GM12892 (cell line): Measurements from ENCODE around the gene DNAJC3.
"Not testable (repeated sequence)": the region's sequence is repeated elsewhere in the genome, so short reads cannot be mapped to it uniquely, and the experiment has no call there.

Source experiments
- DNase-seq: peaks from one replicate; pipeline ENCODE4 v3.0.0; 2011; ENCODE audit not compliant: insufficient read length
- FAIRE-seq: peaks from 2 replicates; lab custom pipeline; 2011; peaks lifted over from hg19 to GRCh38; lab: Jason Lieb, UNC
- POLR2A ChIP-seq: IDR thresholded peaks from 2 replicates; pipeline ENCODE4 v1.6.1; 2011; ENCODE audit warnings: low read depth, low read length, control low read depth
- POLR2AphosphoS5 ChIP-seq: IDR thresholded peaks from 2 replicates; pipeline ENCODE4 v1.6.1; 2011; ENCODE audit warnings: low read depth, low read length, control low read depth
- TAF1 ChIP-seq: IDR thresholded peaks from 2 replicates; pipeline ENCODE4 v1.6.1; 2011; ENCODE audit warnings: low read depth, mild to moderate bottlenecking, control low read depth, low read length, borderline replicate concordance

Gene DNAJC3

GRCh38 chr13:95643936-95644598, 32.9 kb upstream of the DNAJC3 start:
- no peak for DNase-seq
- no peak for FAIRE-seq
- TF ChIP-seq POLR2AphosphoS5 (no peak), POLR2A (no peak), TAF1 (no peak)

- DNase-seq, result no peak
- FAIRE-seq, result no peak
Measured at GRCh38 chr13:95644601-95645052, 32.3 kb upstream of the DNAJC3 start, which contains the start of gene DZIP1. DZIP1 (minus strand) TSS chr13:95644706; CDS start chr13:95642029, 2,677 bp downstream.

DNA sequence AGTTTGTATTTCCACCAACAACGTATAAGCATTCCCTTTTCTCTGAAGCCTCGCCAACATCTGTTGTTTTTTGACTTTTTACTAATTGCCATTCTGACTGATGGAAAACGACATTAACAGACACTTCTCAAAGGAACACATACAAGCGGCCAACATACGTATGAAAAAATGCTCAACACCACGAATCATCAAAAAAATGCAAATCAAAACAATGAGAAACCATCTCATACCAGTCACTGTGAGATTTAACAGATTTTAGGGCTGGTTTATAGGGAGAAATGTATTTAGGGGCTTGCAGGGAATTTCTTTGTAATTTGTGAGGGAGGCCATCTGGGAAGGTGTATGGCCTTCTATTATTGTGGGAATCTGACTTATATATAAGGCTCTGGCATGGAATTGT, 29.6 kb upstream of the DNAJC3 start:
- DNase-seq, result no peak
- no peak for TF ChIP-seq POLR2A
- no peak for TF ChIP-seq POLR2AphosphoS5
- no peak for TF ChIP-seq TAF1
- FAIRE-seq, result no peak

More at GRCh38 chr13:95644601-95645052, 32.3 kb upstream of the DNAJC3 start, which contains the start of gene DZIP1:
- TF ChIP-seq TAF1 (no peak; the same call in 1 of the 2 replicates), POLR2A (peak; percentile 31; the same call in 1 of the 2 replicates)

GRCh38 chr13:95650696-95651095, 26.2 kb upstream of the DNAJC3 start:
- TF ChIP-seq POLR2AphosphoS5 (no peak), TAF1 (no peak), POLR2A (no peak)
- FAIRE-seq, result no peak

GRCh38 chr13:95652244-95652764, 24.6 kb upstream of the DNAJC3 start:
- FAIRE-seq, result peak; percentile 24
- no peak for DNase-seq
- TF ChIP-seq TAF1, result no peak
- TF ChIP-seq POLR2AphosphoS5, result no peak
- no peak for TF ChIP-seq POLR2A

More at GRCh38 chr13:95650696-95651095, 26.2 kb upstream of the DNAJC3 start:
- no peak for DNase-seq

- DNase-seq (no peak), FAIRE-seq (no peak)
- TF ChIP-seq POLR2A (no peak), TAF1 (no peak), POLR2AphosphoS5 (no peak)
Measured at GRCh38 chr13:95652821-95653220, 24.1 kb upstream of the DNAJC3 start.

- TF ChIP-seq POLR2A, result no peak
- TF ChIP-seq TAF1, result no peak
- TF ChIP-seq POLR2AphosphoS5, result no peak
- no peak for FAIRE-seq
- DNase-seq, result no peak
Measured at GRCh38 chr13:95656386-95657015, 20.4 kb upstream of the DNAJC3 start.

DNA sequence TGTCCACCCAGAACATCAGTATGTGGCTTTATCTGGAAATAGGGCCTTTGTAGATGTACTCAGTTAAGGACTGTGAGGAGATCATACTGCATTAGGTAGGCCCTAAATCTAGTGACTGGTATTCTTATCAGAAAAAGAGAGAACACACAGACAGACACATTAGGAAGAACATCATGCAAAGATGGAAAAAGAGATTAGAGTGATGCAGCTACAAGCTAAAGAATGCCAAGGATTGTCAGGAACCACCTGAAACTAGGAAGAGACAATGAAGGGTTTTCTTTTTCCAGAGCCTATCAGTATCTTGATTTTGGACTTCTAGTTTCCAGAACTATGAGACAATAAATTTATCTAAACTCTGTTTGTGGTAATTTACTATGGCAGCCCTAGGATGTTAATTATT, 17.4 kb upstream of the DNAJC3 start:
- DNase-seq (no peak), FAIRE-seq (peak; percentile 62)
- TF ChIP-seq TAF1 (no peak), POLR2A (no peak), POLR2AphosphoS5 (no peak)

- DNase-seq (no peak), FAIRE-seq (no peak)
- TF ChIP-seq POLR2AphosphoS5, result no peak
Measured at GRCh38 chr13:95660981-95661581, 15.9 kb upstream of the DNAJC3 start.

- FAIRE-seq, DNase-seq: not testable (repeated sequence)
Measured at GRCh38 chr13:95667235-95667634, 9.7 kb upstream of the DNAJC3 start.

- FAIRE-seq (no peak), DNase-seq (no peak)
- TF ChIP-seq POLR2A (no peak), POLR2AphosphoS5 (no peak), TAF1 (no peak)
Measured at GRCh38 chr13:95671597-95671996, 5.3 kb upstream of the DNAJC3 start.

DNA sequence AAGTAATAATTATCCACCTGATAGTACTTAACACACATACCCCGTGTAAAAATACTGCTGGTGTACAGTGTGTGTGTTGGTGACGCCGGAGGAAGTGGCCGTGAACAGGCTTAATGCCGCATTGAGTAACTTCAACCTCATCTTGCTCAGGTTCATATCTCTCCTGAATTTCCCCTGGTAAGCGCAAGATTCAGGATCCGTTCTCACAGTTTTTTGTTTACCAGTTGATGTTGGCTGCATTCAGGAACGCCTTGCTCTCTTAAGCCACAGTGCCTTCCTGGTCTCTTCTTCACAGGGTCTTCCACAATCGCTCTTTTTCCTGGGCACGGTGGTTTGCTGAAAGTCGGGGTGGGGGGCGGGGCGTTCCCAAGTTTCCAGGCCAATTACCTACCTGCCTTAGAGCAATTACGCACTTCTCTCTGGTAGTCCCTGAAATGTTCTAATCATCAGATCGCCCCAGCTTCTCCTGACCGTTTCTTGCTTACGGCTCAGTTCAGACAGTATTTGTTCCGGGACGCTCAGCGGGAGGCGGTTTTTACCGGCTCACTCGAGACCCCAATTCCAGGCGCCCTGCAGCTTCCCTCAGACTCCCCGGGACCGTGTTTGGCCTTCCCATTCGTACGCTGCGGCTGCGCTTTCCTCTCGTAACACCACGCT, 706 bp upstream of the DNAJC3 start:
- no peak for FAIRE-seq
- DNase-seq, result no peak
- TF ChIP-seq POLR2A, result no peak
- no peak for TF ChIP-seq POLR2AphosphoS5
- TF ChIP-seq TAF1, result no peak
